Effector CD4-positive, alpha-beta T cell (primary cell): ENCODE data around the gene ADIG.

Experiments
- DNase-seq: peaks from one replicate; pipeline ENCODE4 v3.0.0-alpha.2; 2020

Gene ADIG

GRCh38 chr20:38604873-38605303 lies 23.9 kb downstream of the ADIG start:
- DNase-seq, result no peak

GRCh38 chr20:38607351-38607750 lies 26.4 kb downstream of the ADIG start:
- DNase-seq, result no peak

- DNase-seq, result no peak
Observed at GRCh38 chr20:38608188-38608587, 27.2 kb downstream of the ADIG start.

- no peak for DNase-seq
Observed at GRCh38 chr20:38609815-38610214, 28.8 kb downstream of the ADIG start.

- no peak for DNase-seq
Observed at GRCh38 chr20:38610521-38610920, 29.5 kb downstream of the ADIG start.

GRCh38 chr20:38612751-38613515 lies 31.9 kb downstream of the ADIG start:
- no peak for DNase-seq

- no peak for DNase-seq
Observed at GRCh38 chr20:38615283-38615682, 34.3 kb downstream of the ADIG start.

GRCh38 chr20:38616457-38616856 lies 35.5 kb downstream of the ADIG start:
- no peak for DNase-seq

- no peak for DNase-seq
Observed at GRCh38 chr20:38617011-38617829, 36.2 kb downstream of the ADIG start.

- no peak for DNase-seq
Observed at GRCh38 chr20:38617830-38618196, 36.8 kb downstream of the ADIG start.

GRCh38 chr20:38620441-38620840 lies 39.4 kb downstream of the ADIG start:
- DNase-seq, result no peak

GRCh38 chr20:38623061-38623460 lies 42.1 kb downstream of the ADIG start:
- no peak for DNase-seq

- no peak for DNase-seq
Observed at GRCh38 chr20:38624084-38624483, 43.1 kb downstream of the ADIG start.

- no peak for DNase-seq
Observed at GRCh38 chr20:38625896-38626295, 44.9 kb downstream of the ADIG start.

- DNase-seq, result no peak
Observed at GRCh38 chr20:38626921-38627659, 46.1 kb downstream of the ADIG start.

- no peak for DNase-seq
Observed at GRCh38 chr20:38628580-38629470, 47.8 kb downstream of the ADIG start.

GRCh38 chr20:38629979-38630378 lies 49.0 kb downstream of the ADIG start:
- DNase-seq, result no peak

- DNase-seq, result no peak
Observed at GRCh38 chr20:38630727-38631126, 49.7 kb downstream of the ADIG start.

- no peak for DNase-seq
Observed at GRCh38 chr20:38631155-38632022, 50.4 kb downstream of the ADIG start.

GRCh38 chr20:38633577-38634093 lies 52.6 kb downstream of the ADIG start:
- DNase-seq, result peak; percentile 43

- DNase-seq, result no peak
Observed at GRCh38 chr20:38635721-38636288, 54.8 kb downstream of the ADIG start.
